Measurements from ENCODE around the gene FBLL1. TPM values are rescaled to one million over a fixed set of nuclear protein-coding genes. Genes with fewer than 3 reads are reported as not detected.

The FBLL1 gene
- total RNA-seq, 4 donors from 2014 or later = 0.96 TPM; not detected in 3

- in situ Hi-C loops (cut with MboI; ENCODE audit: low pct_ligation_motif_present in 1 of 4, low pct_unique_long_range_greater_than_20kb in 1 of 4, low sequenced_read_pairs in 3 of 4) = no loop called here
- no peak overlapping the region for H3K27ac ChIP-seq
- no peaks in the 10 kb centered on the region for H3K9me3 ChIP-seq
- TF ChIP-seq CTCF (IDR thresholded peaks at IDR 0.05) (no peak), POLR2AphosphoS5 (IDR thresholded peaks at IDR 0.05) (no peak), EP300 (IDR thresholded peaks at IDR 0.05; ENCODE audit: low read depth) (no peak), POLR2A (IDR thresholded peaks at IDR 0.05) (no peak)
- DNase-seq = no peak
- intact Hi-C loops (cut with DNase I; ENCODE audit: low total_unique reads) = no loop called here
- H3K4me3 ChIP-seq = no peak overlapping the region
- no peaks in the 10 kb centered on the region for H3K27me3 ChIP-seq
- WGBS, 2 donors (ENCODE audit: low coverage in 1 of 2) = 85 to 89% methylated on average over 2 of the region's 2 CpGs
- peaks cover 0 to 1% (median 0%) of the 10 kb centered on the region in 4 donors for H3K4me1 ChIP-seq
- H3K36me3 ChIP-seq = peaks cover 0 to 60% (median 19%) of the 10 kb centered on the region in 4 donors
Observed at GRCh38 chr5:168557389-168557788, 28.3 kb downstream of the FBLL1 start.

- DNase-seq = no peak
- H3K27ac ChIP-seq = no peak overlapping the region
- no peak for TF ChIP-seq EP300 (IDR thresholded peaks at IDR 0.05; ENCODE audit: low read depth)
- H3K4me1 ChIP-seq = peaks cover 0 to 8% (median 2%) of the 10 kb centered on the region in 4 donors
- 63 to 67% methylated on average over 2 of the region's 2 CpGs for WGBS, 2 donors (ENCODE audit: low coverage in 1 of 2)
- H3K27me3 ChIP-seq = no peaks in the 10 kb centered on the region
- H3K4me3 ChIP-seq = no peak overlapping the region
- intact Hi-C loops (cut with DNase I; ENCODE audit: low total_unique reads) (no loop called here), in situ Hi-C loops (cut with MboI; ENCODE audit: low pct_ligation_motif_present in 1 of 4, low pct_unique_long_range_greater_than_20kb in 1 of 4, low sequenced_read_pairs in 3 of 4) (no loop called here)
- H3K9me3 ChIP-seq = no peaks in the 10 kb centered on the region
- peaks cover 0 to 62% (median 10%) of the 10 kb centered on the region in 4 donors for H3K36me3 ChIP-seq
Observed at GRCh38 chr5:168562279-168562678, 33.2 kb downstream of the FBLL1 start.

GRCh38 chr5:168563959-168564358, 34.9 kb downstream of the FBLL1 start:
- intact Hi-C loops (cut with DNase I; ENCODE audit: low total_unique reads) (no loop called here), in situ Hi-C loops (cut with MboI; ENCODE audit: low pct_ligation_motif_present in 1 of 4, low pct_unique_long_range_greater_than_20kb in 1 of 4, low sequenced_read_pairs in 3 of 4) (no loop called here)
- TF ChIP-seq CTCF (IDR thresholded peaks at IDR 0.05) = no peak
- TF ChIP-seq EP300 (IDR thresholded peaks at IDR 0.05; ENCODE audit: low read depth) = no peak
- TF ChIP-seq POLR2A (IDR thresholded peaks at IDR 0.05) = no peak
- TF ChIP-seq POLR2AphosphoS5 (IDR thresholded peaks at IDR 0.05) = no peak
- DNase-seq = no peak
- Histone ChIP-seq H3K9me3 (no peaks in the 10 kb centered on the region), H3K27ac (no peak overlapping the region), H3K4me1 (peaks cover 0 to 8% (median 2%) of the 10 kb centered on the region in 4 donors), H3K36me3 (peaks cover 0 to 56% (median 10%) of the 10 kb centered on the region in 4 donors), H3K4me3 (no peak overlapping the region), H3K27me3 (no peaks in the 10 kb centered on the region)
- 89 to 92% methylated on average over 1 of the region's 1 CpG for WGBS, 2 donors (ENCODE audit: low coverage in 1 of 2)

GRCh38 chr5:168568738-168569137, 39.6 kb downstream of the FBLL1 start:
- Histone ChIP-seq H3K4me3 (no peak overlapping the region), H3K4me1 (peaks cover 0 to 12% (median 2%) of the 10 kb centered on the region in 4 donors), H3K27me3 (no peaks in the 10 kb centered on the region), H3K9me3 (no peaks in the 10 kb centered on the region), H3K27ac (no peak overlapping the region), H3K36me3 (peaks cover 0 to 30% (median 4%) of the 10 kb centered on the region in 4 donors)
- in situ Hi-C loops (cut with MboI; ENCODE audit: low pct_ligation_motif_present in 1 of 4, low pct_unique_long_range_greater_than_20kb in 1 of 4, low sequenced_read_pairs in 3 of 4) = no loop called here
- TF ChIP-seq EP300 (IDR thresholded peaks at IDR 0.05; ENCODE audit: low read depth) = no peak
- TF ChIP-seq POLR2AphosphoS5 (IDR thresholded peaks at IDR 0.05) = no peak
- TF ChIP-seq CTCF (IDR thresholded peaks at IDR 0.05) = no peak
- no peak for TF ChIP-seq POLR2A (IDR thresholded peaks at IDR 0.05)
- WGBS, 2 donors (ENCODE audit: low coverage in 1 of 2) = 94 to 95% methylated on average over 6 of the region's 6 CpGs
- DNase-seq = no peak
- intact Hi-C loops (cut with DNase I; ENCODE audit: low total_unique reads) = no loop called here
